GM19239 (cell line): ENCODE measurements around the gene ABCC5.
"Not testable (repeated sequence)": the region's sequence is repeated elsewhere in the genome, so short reads cannot be mapped to it uniquely, and the experiment has no call there.

ENCODE experiments used
- DNase-seq: peaks from one replicate; pipeline ENCODE4 v3.0.0; 2011; ENCODE audit warnings: low spot score; ENCODE audit not compliant: insufficient read length
- FAIRE-seq: peaks from 2 replicates; lab custom pipeline; 2011; peaks lifted over from hg19 to GRCh38; lab: Jason Lieb, UNC

Gene ABCC5

GRCh38 chr3:183904833-183905780 lies 112.6 kb downstream of the ABCC5 start:
- no peak for FAIRE-seq

GRCh38 chr3:183898028-183898431 lies 119.7 kb downstream of the ABCC5 start:
- no peak for FAIRE-seq
- DNase-seq = no peak

More at GRCh38 chr3:183904833-183905780, 112.6 kb downstream of the ABCC5 start:
- DNase-seq = no peak

GRCh38 chr3:183897606-183898005 lies 120.1 kb downstream of the ABCC5 start:
- FAIRE-seq = no peak
- no peak for DNase-seq

- FAIRE-seq (no peak), DNase-seq (no peak)
Measured at GRCh38 chr3:183896610-183897009, 121.1 kb downstream of the ABCC5 start.

- FAIRE-seq = no peak
- DNase-seq = no peak
Measured at GRCh38 chr3:183896184-183896583, 121.5 kb downstream of the ABCC5 start.

- DNase-seq = no peak
- FAIRE-seq = no peak
Measured at GRCh38 chr3:183895774-183896173, 121.9 kb downstream of the ABCC5 start.

- peak; percentile 75 for DNase-seq
- FAIRE-seq = peak; percentile 80
Measured at GRCh38 chr3:183895296-183895695, 122.4 kb downstream of the ABCC5 start.

- no peak for DNase-seq
- FAIRE-seq = no peak
Measured at GRCh38 chr3:183892610-183893214, 125.0 kb downstream of the ABCC5 start.

GRCh38 chr3:183885766-183886165 lies 131.9 kb downstream of the ABCC5 start:
- no peak for DNase-seq
- FAIRE-seq = no peak

GRCh38 chr3:183884427-183885296 lies 133.0 kb downstream of the ABCC5 start, which contains the start of gene PARL:
TSS of gene PARL (minus strand) at chr3:183884880. CDS start at chr3:183884846, 34 bp downstream.
- DNase-seq (peak; percentile 90), FAIRE-seq (peak; percentile 89)

- FAIRE-seq = no peak
- DNase-seq = no peak
Measured at GRCh38 chr3:183884097-183884426, 133.6 kb downstream of the ABCC5 start.

GRCh38 chr3:183883291-183884096 lies 134.2 kb downstream of the ABCC5 start:
- DNase-seq (no peak), FAIRE-seq (no peak)

- FAIRE-seq (no peak), DNase-seq (no peak)
Measured at GRCh38 chr3:183880121-183880520, 137.6 kb downstream of the ABCC5 start.

GRCh38 chr3:183879243-183879642 lies 138.4 kb downstream of the ABCC5 start:
- DNase-seq (no peak), FAIRE-seq (no peak)

- no peak for DNase-seq
- no peak for FAIRE-seq
Measured at GRCh38 chr3:183878071-183878470, 139.6 kb downstream of the ABCC5 start.

GRCh38 chr3:183877227-183877626 lies 140.5 kb downstream of the ABCC5 start:
- not testable (repeated sequence) for FAIRE-seq, DNase-seq

GRCh38 chr3:183875411-183875810 lies 142.3 kb downstream of the ABCC5 start:
- FAIRE-seq (no peak), DNase-seq (no peak)

- FAIRE-seq (no peak), DNase-seq (no peak)
Measured at GRCh38 chr3:183873914-183874313, 143.8 kb downstream of the ABCC5 start.

- FAIRE-seq (no peak), DNase-seq (no peak)
Measured at GRCh38 chr3:183871541-183871940, 146.1 kb downstream of the ABCC5 start.

GRCh38 chr3:183870563-183870962 lies 147.1 kb downstream of the ABCC5 start:
- no peak for FAIRE-seq
- no peak for DNase-seq
